ENCODE measurements around the gene CRYBG3.
"Not testable (repeated sequence)": the region's sequence is repeated elsewhere in the genome, so short reads cannot be mapped to it uniquely, and the experiment has no call there.

Gene CRYBG3

DNA sequence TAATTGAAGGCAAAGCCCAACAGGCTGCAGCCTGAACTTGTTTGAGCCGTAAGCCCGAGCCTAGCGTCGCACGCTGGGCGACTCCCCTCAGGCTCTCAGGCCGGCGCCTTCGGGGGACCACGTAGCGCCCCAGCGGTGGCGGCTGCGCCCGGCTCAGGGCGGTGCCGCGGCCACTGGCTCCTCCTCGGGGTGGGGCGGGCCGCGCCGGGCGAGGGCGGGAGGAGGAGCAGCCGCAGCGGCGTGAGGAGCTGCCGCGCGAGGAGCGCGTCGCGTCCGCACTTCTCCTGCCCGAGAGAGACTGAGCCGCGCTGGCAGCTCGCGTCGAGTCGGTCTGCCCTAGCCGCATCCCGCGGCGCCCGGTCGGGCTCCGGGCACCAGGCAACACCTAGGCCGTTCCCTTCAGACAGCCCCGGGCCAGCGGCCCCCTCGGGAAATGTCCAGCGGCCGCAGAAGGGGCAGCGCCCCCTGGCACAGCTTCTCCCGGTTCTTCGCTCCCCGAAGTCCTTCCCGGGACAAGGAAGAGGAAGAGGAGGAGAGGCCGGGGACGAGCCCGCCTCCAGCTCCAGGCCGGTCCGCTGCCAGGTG is at the start of gene CRYBG3:
Gene CRYBG3, plus strand, starts transcription at position 238 of the 585 bp plus-strand sequence. Its CDS starts 196 bp downstream, at position 434.
- peak; percentile 75 to 84 for DNase-seq

DNA sequence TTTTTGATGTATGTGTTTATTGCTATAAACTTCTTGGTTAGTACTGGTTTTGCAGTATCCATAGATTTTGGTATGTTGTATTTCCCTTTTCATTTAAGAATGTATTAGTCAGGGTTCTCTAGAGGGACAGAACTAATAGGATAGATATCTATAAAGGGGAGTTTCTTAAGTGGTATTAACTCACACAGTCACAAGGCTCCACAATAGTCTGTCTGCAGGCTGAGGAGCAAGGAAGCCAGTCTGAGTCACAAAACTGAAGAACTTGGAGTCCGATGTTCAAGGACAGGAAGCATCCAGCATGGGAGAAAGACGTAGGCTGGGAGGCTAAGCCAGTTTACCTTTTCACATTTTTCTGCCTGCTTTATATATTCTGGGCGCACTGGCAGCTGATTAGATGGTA is 48.9 kb upstream of the CRYBG3 start:
- DNase-seq: no peak

- DNase-seq: no peak
These were observed 43.7 kb upstream of the CRYBG3 start for GRCh38 chr3:97778152-97778551.

DNA sequence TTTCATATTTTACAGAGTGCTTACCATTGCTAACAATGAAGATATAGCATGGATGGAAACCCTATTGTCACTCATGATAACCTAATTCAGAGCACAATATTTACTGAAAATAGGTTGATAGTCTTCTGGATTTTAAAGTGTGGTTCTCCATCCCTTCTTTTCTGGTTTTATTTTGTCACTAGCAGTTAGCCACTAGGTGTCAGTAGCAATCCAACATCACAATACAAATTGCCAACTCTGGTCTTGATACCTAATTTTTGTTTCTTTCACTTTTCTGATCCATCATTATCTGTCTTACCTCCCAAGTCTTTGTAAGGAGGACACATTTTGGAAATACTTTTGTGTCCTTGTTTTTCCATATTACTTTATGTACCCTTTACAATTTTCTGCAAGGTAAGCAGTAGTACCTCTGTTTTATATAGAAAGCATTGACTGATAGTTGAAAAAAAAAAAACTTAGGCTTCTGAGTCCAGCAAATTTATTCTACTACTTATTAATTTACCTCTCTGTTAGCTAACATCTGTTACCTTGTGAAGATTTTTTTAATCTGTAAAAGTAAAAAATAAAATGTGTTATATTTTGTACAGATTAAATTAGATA is 28.3 kb upstream of the CRYBG3 start:
- DNase-seq: no peak

DNA sequence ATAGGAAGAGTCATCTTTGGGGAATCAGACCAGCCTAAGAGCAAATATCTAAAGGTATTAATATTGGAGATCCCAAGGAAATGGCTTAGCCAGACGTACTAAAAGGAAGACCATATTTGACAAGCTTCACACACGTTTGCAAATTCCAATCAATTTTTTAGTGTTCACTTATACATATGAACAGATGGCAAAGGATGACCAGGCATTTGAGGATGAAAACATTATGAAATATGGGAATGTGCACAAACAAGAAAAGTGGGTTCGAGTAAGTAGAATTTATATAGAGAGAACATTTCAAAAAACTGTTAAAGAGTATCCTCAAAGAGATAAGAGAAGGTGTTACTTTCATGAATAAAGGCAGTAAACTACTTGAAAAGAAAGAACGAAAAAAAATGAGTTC is 25.9 kb upstream of the CRYBG3 start:
- no peak for DNase-seq

GRCh38 chr3:97804471-97804870 is 17.3 kb upstream of the CRYBG3 start:
- no peak for DNase-seq

DNA sequence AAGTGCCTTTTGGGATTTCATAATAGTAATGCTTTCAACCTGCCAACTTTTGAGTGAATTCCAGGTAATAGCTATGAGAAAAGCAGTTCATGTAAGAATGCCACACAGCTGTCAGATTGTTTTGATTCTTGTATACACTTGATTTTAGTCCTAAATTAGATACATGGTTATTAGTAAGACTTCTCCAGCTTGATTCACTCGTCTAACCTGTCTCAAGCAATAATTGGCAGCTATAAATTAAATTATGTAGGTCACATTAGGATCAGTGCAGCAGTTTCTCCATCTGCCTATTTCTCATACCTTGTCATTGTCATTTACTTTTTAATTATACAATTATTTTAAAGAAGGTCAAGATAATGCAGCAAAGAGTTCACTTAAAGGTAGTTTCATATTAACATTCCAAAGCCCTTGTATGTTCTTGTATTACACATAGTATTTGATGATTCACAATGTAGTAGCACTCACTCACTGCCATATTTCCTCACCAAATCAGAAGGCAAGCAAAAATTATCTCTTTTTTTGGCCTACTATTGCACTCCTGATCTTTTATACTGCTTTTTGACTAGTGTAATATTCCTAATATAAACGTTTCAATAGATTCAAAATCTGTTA is 10.9 kb upstream of the CRYBG3 start:
- DNase-seq: no peak

- peak in 1 of 2 donors; percentile 14 for DNase-seq
These were observed 6.5 kb upstream of the CRYBG3 start for GRCh38 chr3:97815149-97815917.

GRCh38 chr3:97816811-97817210 is 5.0 kb upstream of the CRYBG3 start:
- no peak for DNase-seq

GRCh38 chr3:97817965-97818364 is 3.8 kb upstream of the CRYBG3 start:
- DNase-seq: no peak

GRCh38 chr3:97820780-97821179 is 1.0 kb upstream of the CRYBG3 start:
- no peak for DNase-seq

GRCh38 chr3:97821287-97821773 is 481 bp upstream of the CRYBG3 start:
- DNase-seq: peak in 1 of 2 donors; percentile 20

DNA sequence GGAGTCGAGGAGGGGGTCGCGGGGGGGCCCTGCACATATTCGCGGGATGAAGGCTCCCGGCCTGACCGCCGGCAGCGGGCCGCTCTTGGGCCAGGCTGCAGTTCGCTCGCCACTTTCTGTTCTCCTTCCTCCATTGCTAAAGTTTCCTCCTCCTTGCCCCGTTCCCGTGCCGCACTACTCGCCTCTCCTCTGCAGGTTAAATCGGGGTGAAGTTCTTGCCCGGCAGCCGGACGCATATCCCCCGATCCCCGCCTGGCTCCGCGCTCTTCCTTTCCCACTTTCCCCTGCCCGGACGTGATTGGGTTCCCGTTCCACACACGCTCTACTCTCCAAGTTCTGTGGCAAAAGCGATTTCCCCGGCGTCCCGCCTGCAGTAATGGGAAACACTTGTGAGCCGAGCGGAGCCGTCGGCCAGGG is 556 bp downstream of the CRYBG3 start:
- DNase-seq: peak; percentile 3 to 14

GRCh38 chr3:97823046-97824004 is 1.5 kb downstream of the CRYBG3 start:
- DNase-seq: no peak

DNA sequence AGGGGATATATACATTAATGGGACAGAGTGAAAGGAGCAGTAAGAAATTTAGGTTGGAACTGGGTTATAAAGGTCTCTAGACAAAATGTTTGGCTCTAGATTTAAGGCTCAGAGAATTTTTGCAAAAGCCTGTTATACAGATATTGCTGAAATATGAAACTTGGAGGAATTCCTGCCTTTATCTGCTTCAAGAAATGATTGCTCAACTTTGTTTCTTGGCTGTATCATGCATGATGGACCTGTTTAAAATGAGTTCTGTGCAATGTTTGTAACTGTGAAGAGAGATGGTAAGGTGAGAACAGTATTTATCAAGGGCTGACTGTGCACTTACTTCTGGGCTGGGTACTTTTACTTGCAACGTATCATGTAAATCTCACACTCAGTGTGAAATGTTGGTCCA is 3.3 kb downstream of the CRYBG3 start:
- DNase-seq: no peak

- no peak for DNase-seq
These were observed 6.1 kb downstream of the CRYBG3 start for GRCh38 chr3:97827741-97828471.

- DNase-seq: no peak
These were observed 7.4 kb downstream of the CRYBG3 start for GRCh38 chr3:97829198-97829597.

DNA sequence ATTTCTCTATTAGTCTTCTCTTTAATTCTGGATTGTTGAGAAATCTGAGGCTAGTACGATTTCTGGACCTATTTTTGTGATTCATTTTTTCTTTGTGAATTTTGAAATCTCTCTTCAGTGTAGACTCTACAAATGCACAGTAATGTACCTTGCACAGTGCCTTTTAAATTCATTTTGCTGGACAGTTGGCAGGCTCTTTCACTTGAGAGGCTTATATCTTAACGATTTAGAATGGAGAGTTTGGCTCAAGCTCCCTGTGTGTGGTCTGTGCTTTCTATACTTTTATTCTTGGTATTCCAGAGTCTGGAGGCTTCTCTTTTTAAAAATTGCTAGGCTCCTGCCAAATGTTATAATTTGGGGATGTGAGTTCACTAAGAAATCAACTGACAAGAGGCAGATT is 8.8 kb downstream of the CRYBG3 start:
- DNase-seq: no peak

DNA sequence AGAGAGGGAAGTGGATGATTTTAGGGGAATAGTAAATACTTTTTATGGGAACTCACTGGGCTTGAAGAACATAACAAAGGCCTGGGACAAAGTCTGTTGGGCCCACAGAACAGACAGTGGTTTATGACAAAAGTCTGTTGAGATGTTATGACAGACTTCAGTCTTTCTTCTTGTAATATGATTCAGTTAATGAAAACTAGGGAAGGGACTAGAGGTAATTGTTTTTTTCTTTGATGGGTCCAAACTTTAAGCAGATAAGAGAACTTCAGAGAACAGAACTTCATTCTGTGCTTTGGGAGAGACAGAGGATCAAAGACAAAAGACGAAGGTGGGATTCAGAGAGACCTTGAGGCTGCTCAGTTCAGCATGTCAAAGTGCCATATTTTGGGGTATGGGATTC is 9.3 kb downstream of the CRYBG3 start:
- no peak for DNase-seq

GRCh38 chr3:97833184-97833583 is 11.4 kb downstream of the CRYBG3 start:
- not testable (repeated sequence) for DNase-seq

- DNase-seq: no peak
These were observed 13.9 kb downstream of the CRYBG3 start for GRCh38 chr3:97835761-97836160.

- DNase-seq: no peak
These were observed 16.6 kb downstream of the CRYBG3 start for GRCh38 chr3:97838393-97838792.
